CD4-positive, alpha-beta T cell (primary cell): Measurements from ENCODE around the gene LRRC45. TPM values are rescaled to one million over a fixed set of nuclear protein-coding genes. Genes with fewer than 3 reads are reported as not detected.

ENCODE experiments used
- ATAC-seq: fragments of 200-7000 bp; cut with Tn5 transposase; one replicate; pipeline ENCODE4 v1.10.0; 2022; ENCODE audit warnings: mild to moderate bottlenecking; ENCODE audit not compliant: poor library complexity
- CTCF ChIA-PET: fragments of 350-600 bp; sonication (Branson Sonifier 250); formaldehyde crosslinking; loops from one replicate; lab custom pipeline; 2021; ENCODE audit warnings: antibody characterized with exemption, inconsistent platforms; lab: Charles Lee
- POLR2A ChIA-PET: fragments of 350-600 bp; sonication (Branson Sonifier 250); formaldehyde crosslinking; loops from one replicate; lab custom pipeline; 2021; ENCODE audit warnings: antibody characterized with exemption, inconsistent platforms; lab: Charles Lee
- DNase-seq, 14 experiments: peaks; one replicate each; pipeline ENCODE4 v3.0.0-alpha.2; 2013 to 2020; ENCODE audit warnings: mixed read lengths in 2 of 14
- H3K27ac ChIP-seq, 2 donors: one replicate each; pipeline versions ENCODE4 v1.5.1 to v1.7.0; 2013; ENCODE audit warnings: low read length in 2 of 2, low read depth in 1 of 2, mild to moderate bottlenecking in 1 of 2
- H3K27me3 ChIP-seq, 2 experiments: 1 replicate in 1 of 2; 2 replicates in 1 of 2; pipeline versions ENCODE4 v1.6.1 to v1.7.0; 2013; ENCODE audit warnings: low read length in 2 of 2, control low read depth in 1 of 2, mild to moderate bottlenecking in 1 of 2, moderate library complexity in 1 of 2; ENCODE audit not compliant: insufficient read depth in 2 of 2, control insufficient read depth in 1 of 2
- H3K36me3 ChIP-seq: one replicate; pipeline ENCODE4 v1.6.1; 2013; ENCODE audit warnings: low read length, control low read depth; ENCODE audit not compliant: insufficient read depth
- H3K4me1 ChIP-seq: one replicate; pipeline ENCODE4 v1.6.1; 2013; ENCODE audit warnings: low read length, control low read depth; ENCODE audit not compliant: insufficient read depth
- H3K4me3 ChIP-seq: one replicate; pipeline ENCODE4 v1.5.1; 2013; ENCODE audit warnings: mild to moderate bottlenecking, low read length, moderate library complexity
- H3K9me3 ChIP-seq, 2 experiments: 1 replicate in 1 of 2; 2 replicates in 1 of 2; pipeline versions ENCODE4 v1.6.1 to v1.7.0; 2013; ENCODE audit warnings: low read length in 2 of 2, mild to moderate bottlenecking in 2 of 2, control low read depth in 1 of 2, moderate library complexity in 1 of 2; ENCODE audit not compliant: control insufficient read depth in 1 of 2, insufficient read depth in 1 of 2
- H3K27ac Mint-ChIP-seq: one replicate; pipeline ENCODE4 v1.8.0; 2020; ENCODE audit warnings: mixed read lengths
- H3K27me3 Mint-ChIP-seq: one replicate; pipeline ENCODE4 v1.8.0; 2021; ENCODE audit warnings: mixed read lengths
- H3K36me3 Mint-ChIP-seq: one replicate; pipeline ENCODE4 v1.8.0; 2021; ENCODE audit warnings: low read depth, mixed read lengths
- H3K4me1 Mint-ChIP-seq: one replicate; pipeline ENCODE4 v1.8.0; 2021; ENCODE audit warnings: low read depth, mixed read lengths
- H3K4me3 Mint-ChIP-seq: one replicate; pipeline ENCODE4 v1.8.0; 2020; ENCODE audit warnings: mild to moderate bottlenecking, mixed read lengths
- H3K9me3 Mint-ChIP-seq: one replicate; pipeline ENCODE4 v1.8.0; 2020; ENCODE audit warnings: mixed read lengths
- CTCF ChIP-seq: fragments of 200-600 bp; IDR thresholded peaks from one replicate; pipeline ENCODE4 v1.8.0; 2022; ENCODE audit warnings: antibody characterized with exemption, mild to moderate bottlenecking
- intact Hi-C, 2 experiments: fragments of 100-400 bp; cut with DNase I in 1 of 2; cut with micrococcal nuclease in 1 of 2; formaldehyde crosslinking; loops; one replicate each; pipeline versions ENCODE4 v1.15.1 to v1.9.0; 2023 to 2025; cut with DNase I, micrococcal nuclease
- total RNA-seq, 174 experiments: library from RNA in 2 of 174; stranded (reverse) in 2 of 174; gene quantifications; one replicate each; pipeline ENCODE4 v1.2.3 and lab custom pipeline; 2021 to 2026

The LRRC45 gene
- total RNA-seq, 2 experiments from 2014 or later: 17.7 to 17.9 TPM

DNA sequence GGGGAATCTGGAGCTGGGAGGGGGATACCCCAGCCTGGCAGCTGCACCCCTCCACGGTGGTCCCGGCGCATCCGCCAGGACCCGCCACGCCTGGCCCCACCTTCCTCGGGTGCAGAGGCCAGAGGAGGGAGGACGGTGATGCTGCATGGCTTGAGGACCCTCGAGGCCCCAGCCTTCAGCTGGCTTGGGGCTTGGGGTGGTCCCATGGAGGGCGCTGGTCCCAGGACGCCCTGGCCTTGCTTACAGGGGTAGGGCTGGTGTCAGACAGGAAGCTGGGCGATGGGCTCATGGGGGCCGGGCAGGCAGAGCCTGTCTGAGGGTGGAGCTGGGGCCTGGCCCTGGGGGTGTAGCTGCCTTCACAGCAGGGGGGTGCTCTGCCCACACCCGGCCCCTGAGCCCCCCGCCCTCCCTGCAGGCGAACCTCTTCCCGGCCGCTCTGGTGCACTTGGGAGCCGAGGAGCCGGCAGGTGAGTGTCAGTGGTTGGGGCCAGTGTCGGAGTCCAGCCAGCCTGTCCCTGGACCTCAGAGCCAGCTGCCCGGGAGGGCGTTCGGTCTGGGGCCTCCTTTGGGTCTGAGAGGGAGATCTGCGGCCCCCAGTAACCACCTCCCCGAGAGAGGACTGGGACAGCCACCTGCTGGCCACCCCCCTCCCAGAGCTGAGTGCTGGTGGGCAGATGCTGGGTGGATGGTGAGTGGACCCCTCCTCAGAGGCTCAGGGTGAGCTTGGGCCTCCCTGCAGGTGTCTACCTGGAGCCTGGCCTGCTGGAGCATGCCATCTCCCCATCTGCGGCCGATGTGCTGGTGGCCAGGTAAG is 6.8 kb upstream of the LRRC45 start:
- H3K36me3 ChIP-seq: peaks cover 11% of the 10 kb centered on the region
- Mint-ChIP-seq H3K4me3 (no peak overlapping the region), H3K27me3 (no peaks in the 10 kb centered on the region), H3K36me3 (no peaks in the 10 kb centered on the region), H3K9me3 (no peaks in the 10 kb centered on the region), H3K27ac (no peak overlapping the region), H3K4me1 (peaks cover 3% of the 10 kb centered on the region)
- no peak for ATAC-seq
- no peak for DNase-seq
- no peak for TF ChIP-seq CTCF
- no peak overlapping the region for H3K4me3 ChIP-seq
- ChIA-PET POLR2A (interaction anchor here (1.1 to 1.5 kb wide), 2 partner anchors 14 to 57 kb away, joined by 3 to 5 read pairs; no protein-coding TSS in a partner anchor), CTCF (interaction anchor here (1.3 kb wide), 1 partner anchor 57 kb away, joined by 4 read pairs; no protein-coding TSS in a partner anchor)
- intact Hi-C loops: no loop called here
- H3K27me3 ChIP-seq: no peaks in the 10 kb centered on the region
- peaks cover 15% of the 10 kb centered on the region for H3K4me1 ChIP-seq
- no peak overlapping the region for H3K27ac ChIP-seq
- no peaks in the 10 kb centered on the region for H3K9me3 ChIP-seq

DNA sequence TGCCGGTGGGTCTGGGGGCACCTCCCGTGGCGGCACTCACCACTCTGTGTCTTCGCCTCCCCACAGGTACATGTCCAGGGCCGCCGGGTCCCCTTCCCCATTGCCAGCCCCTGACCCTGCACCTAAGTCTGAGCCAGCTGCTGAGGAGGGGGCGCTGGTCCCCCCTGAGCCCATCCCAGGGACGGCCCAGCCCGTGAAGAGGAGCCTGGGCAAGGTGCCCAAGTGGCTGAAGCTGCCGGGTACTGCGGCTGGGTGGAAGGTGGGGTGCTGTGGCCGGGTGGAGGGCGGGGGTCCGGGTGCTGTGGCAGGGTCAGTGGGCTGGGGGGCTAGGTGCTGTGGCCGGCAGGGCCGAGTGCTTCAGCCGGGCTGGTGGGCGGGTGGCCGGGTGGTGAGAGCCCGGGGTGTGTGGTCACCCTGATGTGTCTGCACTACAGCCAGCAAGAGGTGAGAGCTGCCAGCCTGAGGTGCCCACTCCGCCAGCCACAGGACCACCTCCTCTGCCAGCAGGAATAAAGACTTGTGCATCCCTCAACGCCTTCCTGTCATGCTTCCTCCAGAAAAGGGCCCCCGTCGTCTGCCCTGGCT is 6.1 kb upstream of the LRRC45 start:
- H3K4me3 Mint-ChIP-seq: no peak overlapping the region
- Histone ChIP-seq H3K4me3 (no peak overlapping the region), H3K27me3 (no peaks in the 10 kb centered on the region), H3K4me1 (peaks cover 22% of the 10 kb centered on the region), H3K9me3 (no peaks in the 10 kb centered on the region), H3K27ac (no peak overlapping the region), H3K36me3 (peaks cover 11% of the 10 kb centered on the region)
- H3K27ac Mint-ChIP-seq: no peak overlapping the region
- ChIA-PET CTCF (interaction anchor here (1.2 kb wide), 1 partner anchor 57 kb away, joined by 4 read pairs; no protein-coding TSS in a partner anchor), POLR2A (interaction anchor here (1.5 kb wide), 1 partner anchor 13 kb away, joined by 3 read pairs; no protein-coding TSS in a partner anchor)
- TF ChIP-seq CTCF: no peak
- intact Hi-C loops: no loop called here
- H3K4me1 Mint-ChIP-seq: peaks cover 10% of the 10 kb centered on the region
- H3K27me3 Mint-ChIP-seq: no peaks in the 10 kb centered on the region
- no peak for ATAC-seq
- DNase-seq: no peak
- H3K9me3 Mint-ChIP-seq: no peaks in the 10 kb centered on the region
- H3K36me3 Mint-ChIP-seq: no peaks in the 10 kb centered on the region

DNA sequence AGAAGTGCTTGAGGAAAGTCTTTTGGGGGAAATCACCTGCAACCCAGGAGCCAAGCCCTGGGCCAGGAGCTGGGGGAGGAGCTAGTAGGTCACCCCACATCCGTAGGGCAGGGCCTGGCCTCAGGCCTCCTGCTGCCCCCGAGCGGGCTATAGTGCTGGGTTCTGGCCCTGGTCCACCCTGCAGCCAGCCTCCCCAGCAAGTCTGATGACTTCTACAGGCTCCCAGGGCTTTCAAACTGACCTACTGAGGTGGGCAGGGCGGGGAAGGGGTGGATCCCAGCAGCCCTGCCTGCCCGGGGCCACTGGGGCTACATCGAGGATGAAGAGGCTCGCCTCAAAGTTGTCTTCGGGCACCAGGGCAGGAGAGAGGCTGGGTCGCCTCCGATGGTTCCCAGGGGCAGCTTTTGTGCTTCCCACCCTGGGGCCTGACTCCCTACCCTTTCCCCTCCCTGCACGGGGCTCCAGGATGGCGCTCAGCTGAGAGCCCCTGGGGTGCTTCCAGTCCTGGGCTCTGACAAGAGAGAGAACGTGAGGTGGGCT is 5.4 kb upstream of the LRRC45 start:
- H3K4me1 ChIP-seq: peaks cover 28% of the 10 kb centered on the region
- no peaks in the 10 kb centered on the region for H3K27me3 Mint-ChIP-seq
- H3K9me3 ChIP-seq: no peaks in the 10 kb centered on the region
- peaks cover 11% of the 10 kb centered on the region for H3K36me3 ChIP-seq
- no peak for ATAC-seq
- intact Hi-C loops: no loop called here
- H3K4me1 Mint-ChIP-seq: peaks cover 11% of the 10 kb centered on the region
- DNase-seq: no peak
- no peak overlapping the region for H3K27ac Mint-ChIP-seq
- no peak overlapping the region for H3K27ac ChIP-seq
- CTCF ChIA-PET: interaction anchor here (1.2 kb wide), 1 partner anchor 58 kb away, joined by 4 read pairs; no protein-coding TSS in a partner anchor
- H3K4me3 Mint-ChIP-seq: no peak overlapping the region
- H3K36me3 Mint-ChIP-seq: peaks cover under 1% of the 10 kb centered on the region
- H3K27me3 ChIP-seq: no peaks in the 10 kb centered on the region
- POLR2A ChIA-PET: interaction anchor here (1.5 kb wide), 1 partner anchor 12 kb away, joined by 3 read pairs; no protein-coding TSS in a partner anchor
- no peak overlapping the region for H3K4me3 ChIP-seq
- H3K9me3 Mint-ChIP-seq: no peaks in the 10 kb centered on the region
- no peak for TF ChIP-seq CTCF
